GM12878 (cell line): ENCODE data around the gene DNAJC27. TPM values are rescaled to one million over a fixed set of nuclear protein-coding genes. Genes with fewer than 3 reads are reported as not detected.

Source experiments
- ATAC-seq: fragments of 200-7000 bp; cut with Tn5 transposase; 3 replicates; pipeline ENCODE4 v1.9.1; 2020; ENCODE audit warnings: mild to moderate bottlenecking, moderate library complexity
- BruUV-seq: library from RNA; stranded (reverse); fragments of 400-500 nt; replicated peaks from 2 replicates; lab custom pipeline; 2021; lab: Mats Ljungman, UMichigan
- CTCF ChIA-PET: fragments of 300-600 bp; sonication (Branson Sonifier 250); formaldehyde crosslinking; extraction: SDS; loops from one replicate; lab custom pipeline; 2021; ENCODE audit warnings: inconsistent platforms; lab: Yijun Ruan, JAX
- POLR2A ChIA-PET: fragments of 350-600 bp; formaldehyde crosslinking; extraction: SDS; loops from one replicate; lab custom pipeline; 2021; ENCODE audit warnings: inconsistent platforms; lab: Charles Lee
- RAD21 ChIA-PET: fragments of 300-600 bp; sonication (Branson Sonifier 250); formaldehyde crosslinking; loops from one replicate; lab custom pipeline; 2023; ENCODE audit warnings: antibody characterized with exemption; ENCODE audit not compliant: unreplicated experiment; lab: Charles Lee
- SMC1A ChIA-PET: fragments of 300-600 bp; sonication (Branson Sonifier 250); formaldehyde crosslinking; loops from one replicate; lab custom pipeline; 2023; ENCODE audit not compliant: unreplicated experiment, uncharacterized antibody; lab: Charles Lee
- DNase-seq: peaks from one replicate; pipeline ENCODE4 v3.0.0-alpha.2; 2011; ENCODE audit warnings: low read depth, low spot score
- FAIRE-seq: peaks from 3 replicates; lab custom pipeline; 2011; peaks lifted over from hg19 to GRCh38; lab: Jason Lieb, UNC
- H2AFZ ChIP-seq: 2 replicates; pipeline ENCODE4 v1.6.0; 2011; ENCODE audit warnings: low read depth, low read length, control low read depth; ENCODE audit not compliant: control insufficient read depth
- H3K27ac ChIP-seq: 2 replicates; pipeline ENCODE4 v1.5.1; 2011; ENCODE audit warnings: control low read depth; ENCODE audit not compliant: control insufficient read depth, insufficient read depth
- H3K27me3 ChIP-seq, 2 experiments: replicated peaks in 1 of 2; 2 replicates each; pipeline versions ENCODE4 v1.6.0 to v1.6.1; 2011; ENCODE audit warnings: low read length in 1 of 2; ENCODE audit not compliant: control insufficient read depth in 2 of 2, insufficient read depth in 2 of 2
- H3K36me3 ChIP-seq, 2 experiments: 2 replicates each; pipeline ENCODE4 v1.5.1; 2011; ENCODE audit warnings: low read length in 1 of 2; ENCODE audit not compliant: control insufficient read depth in 2 of 2, insufficient read depth in 2 of 2
- H3K4me1 ChIP-seq: 2 replicates; pipeline ENCODE4 v1.6.1; 2011; ENCODE audit warnings: mild to moderate bottlenecking, low read length, moderate library complexity, mixed read lengths; ENCODE audit not compliant: control insufficient read depth, insufficient read depth
- H3K4me2 ChIP-seq: 2 replicates; pipeline ENCODE4 v1.6.0; 2011; ENCODE audit warnings: control low read depth; ENCODE audit not compliant: control insufficient read depth, insufficient read depth
- H3K4me3 ChIP-seq: fragments of 200-600 bp; sonication (generic); 2 replicates; pipeline ENCODE4 v1.5.1; 2016
- H3K79me2 ChIP-seq: 2 replicates; pipeline ENCODE4 v1.6.0; 2011; ENCODE audit warnings: low read length; ENCODE audit not compliant: control insufficient read depth, insufficient read depth
- H3K9ac ChIP-seq: 2 replicates; pipeline ENCODE4 v1.8.0; 2011; ENCODE audit warnings: low read length, control low read depth, mixed read lengths; ENCODE audit not compliant: control insufficient read depth, insufficient read depth
- H3K9me3 ChIP-seq: replicated peaks from 3 replicates; pipeline ENCODE4 v1.5.1; 2011; ENCODE audit warnings: mild to moderate bottlenecking, low read length; ENCODE audit not compliant: control insufficient read depth, insufficient read depth
- H4K20me1 ChIP-seq: 2 replicates; pipeline ENCODE4 v1.6.0; 2011; ENCODE audit not compliant: control insufficient read depth, insufficient read depth
- ATF2 ChIP-seq: IDR thresholded peaks from 2 replicates; pipeline ENCODE4 v1.6.1; 2012; ENCODE audit warnings: low read length, inconsistent platforms
- BCL3 ChIP-seq: IDR thresholded peaks from 2 replicates; pipeline ENCODE4 v1.6.1; 2011; ENCODE audit warnings: borderline replicate concordance, low read depth, mild to moderate bottlenecking, moderate library complexity, low read length; ENCODE audit not compliant: insufficient read depth, poor library complexity, severe bottlenecking
- BMI1 ChIP-seq: fragments of 450-650 bp; IDR thresholded peaks from 2 replicates; pipeline ENCODE4 v1.6.1; 2016; ENCODE audit warnings: mild to moderate bottlenecking, moderate library complexity, borderline replicate concordance
- CBX5 ChIP-seq: sonication (generic); IDR thresholded peaks from 2 replicates; pipeline ENCODE4 v1.6.1; 2016; ENCODE audit warnings: low read depth, moderate library complexity, mild to moderate bottlenecking, inconsistent platforms
- CHD4 ChIP-seq: fragments of 200-600 bp; sonication (generic); IDR thresholded peaks from 2 replicates; pipeline ENCODE4 v1.6.1; 2016; ENCODE audit warnings: mild to moderate bottlenecking
- FOS ChIP-seq: IDR thresholded peaks from 3 replicates; pipeline ENCODE4 v1.6.1; 2011; ENCODE audit warnings: borderline replicate concordance; ENCODE audit not compliant: insufficient read length; ENCODE audit errors: extremely low read depth
- IKZF2 ChIP-seq, 2 experiments: fragments of 450-650 bp; IDR thresholded peaks; 2 replicates each; pipeline ENCODE4 v1.6.1; 2017; ENCODE audit warnings: mild to moderate bottlenecking in 2 of 2, moderate library complexity in 2 of 2
- KLF5 ChIP-seq: fragments of 450-650 bp; IDR thresholded peaks from 2 replicates; pipeline ENCODE4 v1.6.1; 2014; ENCODE audit warnings: mild to moderate bottlenecking; ENCODE audit not compliant: partially characterized antibody
- MEF2B ChIP-seq: fragments of 450-650 bp; IDR thresholded peaks from 2 replicates; pipeline ENCODE4 v1.6.1; 2018; ENCODE audit warnings: mild to moderate bottlenecking, moderate library complexity; ENCODE audit not compliant: partially characterized antibody, poor library complexity, severe bottlenecking
- NFXL1 ChIP-seq: fragments of 450-650 bp; IDR thresholded peaks from 2 replicates; pipeline ENCODE4 v1.6.1; 2017; ENCODE audit warnings: antibody characterized with exemption, mild to moderate bottlenecking, borderline replicate concordance
- NR2C2 ChIP-seq: IDR thresholded peaks from 2 replicates; pipeline ENCODE4 v1.6.1; 2011; ENCODE audit warnings: borderline replicate concordance, low read depth; ENCODE audit not compliant: control insufficient read depth, insufficient read length
- NR2F1 ChIP-seq: fragments of 450-650 bp; conservative IDR thresholded peaks from 2 replicates; pipeline ENCODE4 v1.6.1; 2017; ENCODE audit warnings: mild to moderate bottlenecking
- RB1 ChIP-seq: fragments of 450-650 bp; formaldehyde crosslinking; IDR thresholded peaks from 2 replicates; pipeline ENCODE4 v1.6.1; 2017; ENCODE audit warnings: mild to moderate bottlenecking, borderline replicate concordance
- RCOR1 ChIP-seq: conservative IDR thresholded peaks from 2 replicates; pipeline ENCODE4 v1.6.1; 2012; ENCODE audit warnings: low read depth, low read length, improper control_type of control experiment
- RFX5 ChIP-seq: IDR thresholded peaks from 2 replicates; pipeline ENCODE4 v1.6.1; 2011; ENCODE audit warnings: low read depth, low read length, improper control_type of control experiment
- SREBF1 ChIP-seq: IDR thresholded peaks from 2 replicates; pipeline ENCODE4 v1.6.1; 2012; ENCODE audit warnings: mild to moderate bottlenecking, low read length
- TAF1 ChIP-seq: IDR thresholded peaks from 2 replicates; pipeline ENCODE4 v1.6.1; 2011; ENCODE audit warnings: mild to moderate bottlenecking, low read depth, low read length, borderline replicate concordance
- TCF12 ChIP-seq: IDR thresholded peaks from 2 replicates; pipeline ENCODE4 v1.6.1; 2011; ENCODE audit warnings: low read depth, mild to moderate bottlenecking, low read length
- ZNF217 ChIP-seq: fragments of 450-650 bp; IDR thresholded peaks from 2 replicates; pipeline ENCODE4 v1.6.1; 2017; ENCODE audit warnings: antibody characterized with exemption, mild to moderate bottlenecking
- ZNF384 ChIP-seq: IDR thresholded peaks from 2 replicates; pipeline ENCODE4 v1.6.1; 2012; ENCODE audit warnings: low read depth, mild to moderate bottlenecking, low read length, improper control_type of control experiment, borderline replicate concordance
- ZNF622 ChIP-seq: fragments of 450-650 bp; IDR thresholded peaks from 2 replicates; pipeline ENCODE4 v1.6.1; 2017; ENCODE audit warnings: mild to moderate bottlenecking, inconsistent platforms
- WGBS: methylation state at CpG from one replicate; pipeline ENCODE4 v1.1.6; 2016; ENCODE audit warnings: low lambda C conversion rate; ENCODE audit not compliant: insufficient replicate concordance, insufficient coverage; ENCODE audit errors: missing lambda C conversion rate; 5-methylcytosine and 5-hydroxymethylcytosine counted together
- in situ Hi-C: fragments of 300-500 bp; cut with MboI; formaldehyde crosslinking; loops from 9 replicates; pipeline ENCODE4 v1.14.3; 2018; ENCODE audit warnings: mixed read lengths
- intact Hi-C: fragments of 100-400 bp; cut with micrococcal nuclease; formaldehyde crosslinking; loops from one replicate; pipeline ENCODE4 v1.14.2; 2022; ENCODE audit not compliant: unreplicated experiment
- polyA plus RNA-seq, 11 experiments: library from polyadenylated mRNA; depleted of rRNA in 4 of 11; unstranded in 6 of 11; stranded (reverse) in 5 of 11; fragments of >200 nt; fragmentation: Nextera tagmentation in 4 of 11; fragmentation: Illumina TruSeq in 1 of 11; extraction: Ambion mirVana in 4 of 11; extraction: Trizol in 1 of 11; gene quantifications; 1 replicate in 1 of 11; 2 replicates in 10 of 11; pipeline versions ENCODE4 v1.2.1 to v1.2.3, GENCODE V29; 2011 to 2016; ENCODE audit warnings: inconsistent platforms in 2 of 11, missing spikeins in 2 of 11, low read depth in 1 of 11
- total RNA-seq, 4 experiments: library from RNA; depleted of rRNA in 3 of 4; stranded (reverse); fragments of >200 nt in 3 of 4; fragmentation: Illumina TruSeq in 1 of 4; extraction: Trizol in 1 of 4; gene quantifications; 2 replicates each; pipeline versions ENCODE4 v1.2.1 to v1.2.3, GENCODE V29; 2013 to 2021

DNAJC27 gene
- total and polyA plus RNA-seq, 10 of the 15 experiments (the other 5 are each of a cell fraction or from before 2014, with no cell fraction given) = 0.95 to 9.6 (median 3.7) TPM

- TF ChIP-seq ATF2 (no peak), SREBF1 (no peak), CBX5 (no peak), FOS (no peak), ZNF622 (no peak), NFXL1 (no peak), BCL3 (no peak), ZNF217 (no peak), NR2C2 (no peak), KLF5 (no peak)
Observed at GRCh38 chr2:24914713-24915112, 57.0 kb downstream of the DNAJC27 start (continued).

GRCh38 chr2:24913911-24914310, 57.8 kb downstream of the DNAJC27 start:
- 96% methylated on average over 9 of the region's 9 CpGs for WGBS
- in situ Hi-C loops = no loop called here

More at GRCh38 chr2:24913911-24914310, 57.8 kb downstream of the DNAJC27 start:
- Histone ChIP-seq H3K4me2 (no peak overlapping the region), H3K4me3 (no peak overlapping the region), H3K36me3 (peaks cover 1 to 6% of the 10 kb centered on the region in 2 experiments; a peak in 3 of 4 replicates), H4K20me1 (peaks cover 7% of the 10 kb centered on the region; the same call in 1 of the 2 replicates), H3K27ac (no peak overlapping the region), H3K9ac (no peak overlapping the region), H3K79me2 (peaks cover 39% of the 10 kb centered on the region), H3K9me3 (peaks cover 4% of the 10 kb centered on the region; the same call in 2 of the 3 replicates), H2AFZ (no peak overlapping the region), H3K27me3 (no peaks in the 10 kb centered on the region), H3K4me1 (peaks cover 21% of the 10 kb centered on the region)
- ChIA-PET RAD21 (no interaction called here), SMC1A (no interaction called here), CTCF (no interaction called here), POLR2A (no interaction called here)
- BruUV-seq = no TSS peak
- DNase-seq = no peak
- no peak for ATAC-seq
- intact Hi-C loops = no loop called here
- TF ChIP-seq RCOR1 (no peak), RFX5 (no peak), ZNF384 (no peak), TAF1 (no peak), IKZF2 (IDR thresholded peaks at IDR 0.05) (no peak), MEF2B (no peak), CHD4 (no peak), TCF12 (no peak), RB1 (no peak), NR2F1 (no peak), BMI1 (no peak)
- no peak for FAIRE-seq
